ENCODE measurements around the gene THAP12.

DNA sequence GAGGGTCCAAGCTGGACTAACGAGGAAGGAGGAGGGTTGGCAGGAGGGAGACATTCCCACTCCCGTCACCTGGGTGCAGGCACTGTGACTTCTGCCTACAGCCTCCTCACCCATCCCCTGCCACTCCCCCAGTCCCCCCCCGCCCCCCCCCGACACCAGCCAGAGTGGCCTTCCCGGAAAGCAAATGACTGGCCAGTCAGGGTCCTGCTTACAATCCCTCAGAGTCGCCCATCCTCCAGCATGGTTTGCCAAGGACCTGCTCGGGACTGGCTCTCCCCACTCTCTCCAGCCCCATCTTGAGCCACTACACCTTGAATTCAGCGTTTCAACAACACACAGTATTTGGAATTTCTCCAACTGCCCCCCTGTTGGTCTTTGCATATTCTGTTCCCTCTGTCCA lies 59.6 kb downstream of the THAP12 start:
- TF ChIP-seq, protein P1, sequence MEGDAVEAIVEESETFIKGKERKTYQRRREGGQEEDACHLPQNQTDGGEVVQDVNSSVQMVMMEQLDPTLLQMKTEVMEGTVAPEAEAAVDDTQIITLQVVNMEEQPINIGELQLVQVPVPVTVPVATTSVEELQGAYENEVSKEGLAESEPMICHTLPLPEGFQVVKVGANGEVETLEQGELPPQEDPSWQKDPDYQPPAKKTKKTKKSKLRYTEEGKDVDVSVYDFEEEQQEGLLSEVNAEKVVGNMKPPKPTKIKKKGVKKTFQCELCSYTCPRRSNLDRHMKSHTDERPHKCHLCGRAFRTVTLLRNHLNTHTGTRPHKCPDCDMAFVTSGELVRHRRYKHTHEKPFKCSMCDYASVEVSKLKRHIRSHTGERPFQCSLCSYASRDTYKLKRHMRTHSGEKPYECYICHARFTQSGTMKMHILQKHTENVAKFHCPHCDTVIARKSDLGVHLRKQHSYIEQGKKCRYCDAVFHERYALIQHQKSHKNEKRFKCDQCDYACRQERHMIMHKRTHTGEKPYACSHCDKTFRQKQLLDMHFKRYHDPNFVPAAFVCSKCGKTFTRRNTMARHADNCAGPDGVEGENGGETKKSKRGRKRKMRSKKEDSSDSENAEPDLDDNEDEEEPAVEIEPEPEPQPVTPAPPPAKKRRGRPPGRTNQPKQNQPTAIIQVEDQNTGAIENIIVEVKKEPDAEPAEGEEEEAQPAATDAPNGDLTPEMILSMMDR (conservative IDR thresholded peaks at IDR 0.05; ENCODE audit: low read length): no peak
- no peak for TF ChIP-seq EZH2phosphoT487 (IDR thresholded peaks at IDR 0.05; ENCODE audit: borderline replicate concordance)
